GM19463 (cell line): ENCODE measurements around the gene NT5M.
"Not testable (repeated sequence)": the region's sequence is repeated elsewhere in the genome, so short reads cannot be mapped to it uniquely, and the experiment has no call there.

Experiments
- ATAC-seq: cut with Tn5 transposase; IDR thresholded peaks from one replicate; pipeline ENCODE4 v1.9.1; 2021; ENCODE audit warnings: mild to moderate bottlenecking, moderate library complexity; ENCODE audit not compliant: unreplicated experiment

The NT5M gene

GRCh38 chr17:17366941-17367875, 64.0 kb downstream of the NT5M start:
- no peak for ATAC-seq

- ATAC-seq: no peak
These were observed 64.8 kb downstream of the NT5M start for GRCh38 chr17:17367931-17368330.

- no peak for ATAC-seq
These were observed 67.5 kb downstream of the NT5M start for GRCh38 chr17:17370711-17371110.

- ATAC-seq: no peak
These were observed 69.8 kb downstream of the NT5M start for GRCh38 chr17:17372856-17373520.

GRCh38 chr17:17375841-17376240, 72.7 kb downstream of the NT5M start:
- ATAC-seq: no peak

GRCh38 chr17:17376362-17376761, 73.2 kb downstream of the NT5M start:
- ATAC-seq: no peak

GRCh38 chr17:17377071-17377967, 74.1 kb downstream of the NT5M start:
- no peak for ATAC-seq

GRCh38 chr17:17379197-17379991, 76.2 kb downstream of the NT5M start:
- no peak for ATAC-seq

- ATAC-seq: no peak
These were observed 77.2 kb downstream of the NT5M start for GRCh38 chr17:17380145-17380925.

- no peak for ATAC-seq
These were observed 78.4 kb downstream of the NT5M start for GRCh38 chr17:17381446-17382064.

- ATAC-seq: no peak
These were observed 78.9 kb downstream of the NT5M start for GRCh38 chr17:17382065-17382459.

GRCh38 chr17:17382971-17383370, 79.8 kb downstream of the NT5M start:
- no peak for ATAC-seq

- ATAC-seq: not testable (repeated sequence)
These were observed 80.5 kb downstream of the NT5M start for GRCh38 chr17:17383431-17384290.

GRCh38 chr17:17384291-17384615, 81.1 kb downstream of the NT5M start:
- ATAC-seq: no peak

- ATAC-seq: no peak
These were observed 81.8 kb downstream of the NT5M start for GRCh38 chr17:17384961-17385360.

- no peak for ATAC-seq
These were observed 82.3 kb downstream of the NT5M start for GRCh38 chr17:17385491-17385890.

- ATAC-seq: no peak
These were observed 83.1 kb downstream of the NT5M start for GRCh38 chr17:17386094-17386800.

- no peak for ATAC-seq
These were observed 83.9 kb downstream of the NT5M start for GRCh38 chr17:17387017-17387497.
